ENCODE data around the gene SPIN2B.

GRCh38 chrX:57135287-57135686 lies 13.9 kb upstream of the SPIN2B start:
- no peak for TF ChIP-seq CTCF (IDR thresholded peaks at IDR 0.05)
- no peak for TF ChIP-seq EZH2 (IDR thresholded peaks at IDR 0.05)
- no peak for TF ChIP-seq EZH2phosphoT487 (IDR thresholded peaks at IDR 0.05)
